OCI-LY3 (cell line): ENCODE data around the gene TRAPPC1.

ENCODE experiments used
- H2AFZ ChIP-seq: fragments of 200-600, 300-600 bp; shearing (Covaris generic); 2 replicates; pipeline ENCODE4 v1.6.0; 2014; ENCODE audit warnings: antibody characterized with exemption, low read depth, low read length
- H3K27ac ChIP-seq: fragments of 200-600, 300-600 bp; sonication (generic); 2 replicates; pipeline ENCODE4 v1.5.1; 2014; ENCODE audit warnings: mild to moderate bottlenecking, low read length, moderate library complexity, mixed read lengths
- H3K27me3 ChIP-seq: fragments of 200-600, 300-600 bp; sonication (generic); 2 replicates; pipeline ENCODE4 v1.6.1; 2014; ENCODE audit warnings: low read depth, low read length, mixed read lengths
- H3K36me3 ChIP-seq: fragments of 200-600, 300-600 bp; sonication (generic); replicated peaks from 2 replicates; pipeline ENCODE3; 2014; ENCODE audit warnings: low read depth, low read length, mixed read lengths
- H3K4me1 ChIP-seq: fragments of 300-600, 200-600 bp; sonication (generic); 2 replicates; pipeline ENCODE4 v1.6.1; 2014; ENCODE audit warnings: low read length, mixed read lengths
- H3K4me2 ChIP-seq: fragments of 200-600, 300-600 bp; sonication (generic); 2 replicates; pipeline ENCODE4 v1.6.1; 2014; ENCODE audit warnings: low read length, mixed read lengths
- H3K4me3 ChIP-seq: fragments of 300-600, 200-600 bp; sonication (generic); 2 replicates; pipeline ENCODE4 v1.5.1; 2014; ENCODE audit warnings: antibody characterized with exemption, mild to moderate bottlenecking, low read length, moderate library complexity
- H3K79me2 ChIP-seq: fragments of 300-600, 200-600 bp; shearing (Covaris generic); 2 replicates; pipeline ENCODE4 v1.6.1; 2014; ENCODE audit warnings: mild to moderate bottlenecking, low read length, mixed read lengths
- H3K9ac ChIP-seq: fragments of 300-600, 200-600 bp; shearing (Covaris generic); 2 replicates; pipeline ENCODE4 v1.6.0; 2014; ENCODE audit warnings: mild to moderate bottlenecking, low read length, moderate library complexity
- H3K9me3 ChIP-seq: fragments of 200-600, 300-600 bp; shearing (Covaris generic); 2 replicates; pipeline ENCODE4 v1.6.1; 2014; ENCODE audit warnings: low read length, mixed read lengths; ENCODE audit not compliant: insufficient read depth
- H4K20me1 ChIP-seq: fragments of 200-600, 300-600 bp; sonication (generic); 2 replicates; pipeline ENCODE4 v1.6.1; 2016; ENCODE audit warnings: low read length, mixed read lengths; ENCODE audit not compliant: insufficient read depth
- CTCF ChIP-seq: fragments of 200-600, 300-600 bp; sonication (generic); IDR thresholded peaks from 2 replicates; pipeline ENCODE4 v1.5.1; 2014; ENCODE audit warnings: antibody characterized with exemption, low read length, low read depth
- EZH2phosphoT487 ChIP-seq: fragments of 200-600 bp; shearing (Covaris generic); IDR thresholded peaks from 2 replicates; pipeline ENCODE4 v1.6.1; 2018; ENCODE audit warnings: antibody characterized with exemption, mixed run types, low read depth

The TRAPPC1 gene

DNA sequence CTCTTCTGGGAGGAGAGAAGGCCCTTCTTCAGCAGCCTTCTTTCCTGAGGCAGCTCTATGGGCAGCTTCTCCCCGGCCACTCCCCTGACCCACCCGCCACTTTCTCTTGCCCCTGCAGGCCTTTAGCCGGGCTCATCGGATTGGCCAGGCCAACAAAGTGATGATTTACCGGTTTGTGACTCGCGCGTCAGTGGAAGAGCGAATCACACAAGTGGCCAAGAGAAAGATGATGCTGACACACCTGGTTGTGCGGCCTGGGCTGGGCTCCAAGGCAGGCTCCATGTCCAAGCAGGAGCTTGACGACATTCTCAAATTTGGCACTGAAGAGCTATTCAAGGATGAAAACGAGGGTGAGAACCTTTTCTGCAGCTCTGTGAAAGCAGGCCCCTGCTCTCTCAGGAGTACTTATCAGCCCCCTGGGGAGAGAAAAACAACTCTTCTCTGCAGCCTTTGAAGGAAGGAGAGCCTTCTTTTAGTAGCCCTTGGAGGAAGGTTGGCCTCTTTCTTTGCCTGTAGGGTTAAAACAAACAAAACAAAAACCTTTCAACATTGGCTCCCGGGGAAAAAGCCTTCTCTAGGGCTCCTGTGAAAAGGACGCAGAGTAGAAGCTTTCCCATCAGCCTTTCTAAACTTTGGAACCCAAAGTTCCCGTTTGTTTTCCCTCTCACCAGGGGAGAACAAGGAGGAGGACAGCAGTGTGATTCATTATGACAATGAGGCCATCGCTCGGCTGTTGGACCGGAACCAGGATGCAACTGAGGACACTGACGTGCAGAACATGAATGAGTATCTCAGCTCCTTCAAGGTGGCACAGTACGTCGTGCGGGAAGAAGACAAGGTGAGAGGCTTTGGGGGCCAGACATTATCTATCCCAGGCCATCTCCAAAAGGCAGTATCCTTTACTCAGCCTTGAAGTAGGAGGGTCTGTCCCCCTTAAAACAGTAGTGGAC, 28.3 kb downstream of the TRAPPC1 start:
- Histone ChIP-seq H3K27me3 (no peaks in the 10 kb centered on the region), H3K79me2 (no peaks in the 10 kb centered on the region), H3K4me3 (no peak overlapping the region), H3K9ac (no peak overlapping the region), H3K27ac (no peak overlapping the region), H3K36me3 (peaks cover 24% of the 10 kb centered on the region), H3K9me3 (no peaks in the 10 kb centered on the region), H3K4me2 (no peak overlapping the region), H2AFZ (no peak overlapping the region), H4K20me1 (no peaks in the 10 kb centered on the region), H3K4me1 (no peaks in the 10 kb centered on the region)
- no peak for TF ChIP-seq CTCF
- no peak for TF ChIP-seq EZH2phosphoT487

GRCh38 chr17:7897773-7898172, 34.0 kb downstream of the TRAPPC1 start:
- H3K9ac ChIP-seq, result no peak overlapping the region
- no peak overlapping the region for H3K27ac ChIP-seq
- TF ChIP-seq EZH2phosphoT487, result no peak
- no peak for TF ChIP-seq CTCF
- no peaks in the 10 kb centered on the region for H3K9me3 ChIP-seq
- no peak overlapping the region for H3K4me3 ChIP-seq
- no peak overlapping the region for H2AFZ ChIP-seq
- no peaks in the 10 kb centered on the region for H3K4me1 ChIP-seq
- H3K4me2 ChIP-seq, result no peak overlapping the region
- H3K79me2 ChIP-seq, result no peaks in the 10 kb centered on the region
- H4K20me1 ChIP-seq, result no peaks in the 10 kb centered on the region
- H3K36me3 ChIP-seq, result peaks cover 38% of the 10 kb centered on the region
- H3K27me3 ChIP-seq, result no peaks in the 10 kb centered on the region

DNA sequence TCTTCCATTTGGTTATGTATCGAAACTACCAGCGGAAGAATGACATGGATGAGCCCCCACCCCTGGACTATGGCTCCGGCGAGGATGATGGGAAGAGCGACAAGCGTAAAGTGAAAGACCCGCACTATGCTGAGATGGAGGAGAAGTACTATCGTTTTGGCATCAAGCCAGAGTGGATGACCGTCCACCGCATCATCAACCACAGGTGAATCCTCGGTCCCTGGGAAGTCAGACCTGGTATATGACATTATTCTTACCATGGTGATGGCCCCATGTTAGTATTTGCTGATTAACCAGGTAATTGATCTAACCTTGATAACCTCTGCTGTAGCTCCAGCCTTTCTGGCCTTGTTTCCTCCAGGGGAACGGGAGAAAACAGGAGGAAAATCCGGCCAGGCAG, 34.7 kb downstream of the TRAPPC1 start:
- Histone ChIP-seq H3K9me3 (no peaks in the 10 kb centered on the region), H3K4me2 (no peak overlapping the region), H3K79me2 (no peaks in the 10 kb centered on the region), H3K4me3 (no peak overlapping the region), H3K27ac (no peak overlapping the region), H3K4me1 (no peaks in the 10 kb centered on the region), H3K9ac (no peak overlapping the region), H3K36me3 (peaks cover 38% of the 10 kb centered on the region), H2AFZ (no peak overlapping the region), H4K20me1 (no peaks in the 10 kb centered on the region), H3K27me3 (no peaks in the 10 kb centered on the region)
- TF ChIP-seq EZH2phosphoT487 (no peak), CTCF (no peak)

GRCh38 chr17:7894866-7895265, 36.9 kb downstream of the TRAPPC1 start:
- H2AFZ ChIP-seq, result no peak overlapping the region
- no peaks in the 10 kb centered on the region for H3K4me1 ChIP-seq
- no peak overlapping the region for H3K4me2 ChIP-seq
- no peaks in the 10 kb centered on the region for H3K27me3 ChIP-seq
- no peak overlapping the region for H3K27ac ChIP-seq
- H3K79me2 ChIP-seq, result no peaks in the 10 kb centered on the region
- H3K9me3 ChIP-seq, result no peaks in the 10 kb centered on the region
- H4K20me1 ChIP-seq, result no peaks in the 10 kb centered on the region
- no peak overlapping the region for H3K4me3 ChIP-seq
- peaks cover 32% of the 10 kb centered on the region for H3K36me3 ChIP-seq
- no peak overlapping the region for H3K9ac ChIP-seq
- no peak for TF ChIP-seq EZH2phosphoT487
